Urothelium cell line (cell line): ENCODE measurements around the gene LMBR1.
A peak's percentile ranks its signal among the peaks of the same experiment; 100 is the strongest.
"Not testable (repeated sequence)": the region's sequence is repeated elsewhere in the genome, so short reads cannot be mapped to it uniquely, and the experiment has no call there.

Experiments
- DNase-seq: peaks from one replicate; pipeline ENCODE4 v3.0.0; 2011; ENCODE audit warnings: low spot score, mixed read lengths
- FAIRE-seq: peaks from 2 replicates; lab custom pipeline; 2011; peaks lifted over from hg19 to GRCh38; lab: Jason Lieb, UNC

The LMBR1 gene, protein sequence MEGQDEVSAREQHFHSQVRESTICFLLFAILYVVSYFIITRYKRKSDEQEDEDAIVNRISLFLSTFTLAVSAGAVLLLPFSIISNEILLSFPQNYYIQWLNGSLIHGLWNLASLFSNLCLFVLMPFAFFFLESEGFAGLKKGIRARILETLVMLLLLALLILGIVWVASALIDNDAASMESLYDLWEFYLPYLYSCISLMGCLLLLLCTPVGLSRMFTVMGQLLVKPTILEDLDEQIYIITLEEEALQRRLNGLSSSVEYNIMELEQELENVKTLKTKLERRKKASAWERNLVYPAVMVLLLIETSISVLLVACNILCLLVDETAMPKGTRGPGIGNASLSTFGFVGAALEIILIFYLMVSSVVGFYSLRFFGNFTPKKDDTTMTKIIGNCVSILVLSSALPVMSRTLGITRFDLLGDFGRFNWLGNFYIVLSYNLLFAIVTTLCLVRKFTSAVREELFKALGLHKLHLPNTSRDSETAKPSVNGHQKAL

GRCh38 chr7:156892821-156893706 is at the start of gene LMBR1:
Gene LMBR1 (minus strand): TSS chr7:156893183. CDS start chr7:156892993, 190 bp downstream.
- DNase-seq (peak; percentile 79), FAIRE-seq (no peak)

DNA sequence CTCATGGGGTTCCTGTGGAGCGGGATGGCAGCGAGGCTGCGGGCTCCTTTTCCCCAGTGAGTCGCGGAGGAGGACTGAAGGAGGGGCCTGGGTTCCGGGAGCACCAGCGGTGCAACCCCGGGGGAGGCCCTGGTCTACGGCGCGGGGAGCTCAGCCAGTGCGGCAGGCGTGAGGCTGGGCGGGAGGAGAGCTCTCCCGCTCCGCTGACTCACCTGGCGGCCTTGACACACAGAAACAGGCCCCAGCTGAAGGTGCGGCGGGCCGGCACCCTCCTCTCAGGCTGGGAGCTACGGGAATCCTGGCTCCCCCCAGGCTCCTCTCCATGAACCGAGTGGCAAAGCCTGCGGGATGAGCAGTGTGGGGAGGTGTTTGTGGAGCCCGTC is 49.7 kb upstream of the LMBR1 start:
- FAIRE-seq (no peak), DNase-seq (no peak)

- no peak for DNase-seq
- FAIRE-seq, result no peak
Measured at GRCh38 chr7:156941393-156942182, 48.6 kb upstream of the LMBR1 start.

GRCh38 chr7:156940421-156941122 is 47.6 kb upstream of the LMBR1 start:
- FAIRE-seq, result no peak
- DNase-seq, result no peak

DNA sequence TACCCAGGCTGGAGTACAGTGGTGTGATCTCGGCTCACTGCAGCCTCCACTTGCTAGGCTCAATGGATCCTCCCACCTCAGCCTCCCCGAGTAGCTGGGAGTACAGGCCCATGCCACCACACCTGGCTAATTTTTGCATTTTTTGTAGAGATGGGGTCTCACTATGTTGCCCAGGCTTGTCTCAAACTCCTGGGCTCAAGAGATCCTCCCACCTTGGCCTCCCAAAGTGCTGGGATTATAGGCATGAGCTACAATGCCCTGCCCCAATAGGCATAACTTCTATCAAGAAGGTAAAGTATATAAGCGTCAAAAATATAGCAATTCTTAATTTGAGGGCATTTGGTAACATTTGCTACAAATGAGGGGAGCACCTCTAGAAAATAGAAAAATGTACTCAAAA is 43.8 kb upstream of the LMBR1 start:
- not testable (repeated sequence) for DNase-seq, FAIRE-seq

- DNase-seq (no peak), FAIRE-seq (no peak)
Measured at GRCh38 chr7:156935250-156935649, 42.3 kb upstream of the LMBR1 start.

DNA sequence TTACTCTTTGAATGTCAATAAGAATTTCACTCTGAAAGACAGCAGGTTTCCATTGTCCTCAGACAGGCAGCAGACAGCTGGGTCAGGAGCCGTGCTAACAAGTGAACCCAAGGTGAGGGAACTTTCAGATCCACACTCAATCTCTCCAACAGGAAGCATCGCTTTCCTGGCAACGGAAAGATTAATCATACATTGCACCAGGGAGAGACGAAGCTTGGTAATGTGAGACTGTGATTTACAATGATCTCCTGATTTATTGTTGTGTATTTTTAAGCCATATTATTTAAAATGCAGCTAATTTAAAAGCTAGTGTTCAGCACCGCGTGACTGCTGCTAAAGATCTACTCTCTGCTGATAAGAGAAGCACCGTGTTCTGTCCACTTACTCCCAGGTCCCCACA is 39.0 kb upstream of the LMBR1 start:
- DNase-seq, result no peak
- no peak for FAIRE-seq

DNA sequence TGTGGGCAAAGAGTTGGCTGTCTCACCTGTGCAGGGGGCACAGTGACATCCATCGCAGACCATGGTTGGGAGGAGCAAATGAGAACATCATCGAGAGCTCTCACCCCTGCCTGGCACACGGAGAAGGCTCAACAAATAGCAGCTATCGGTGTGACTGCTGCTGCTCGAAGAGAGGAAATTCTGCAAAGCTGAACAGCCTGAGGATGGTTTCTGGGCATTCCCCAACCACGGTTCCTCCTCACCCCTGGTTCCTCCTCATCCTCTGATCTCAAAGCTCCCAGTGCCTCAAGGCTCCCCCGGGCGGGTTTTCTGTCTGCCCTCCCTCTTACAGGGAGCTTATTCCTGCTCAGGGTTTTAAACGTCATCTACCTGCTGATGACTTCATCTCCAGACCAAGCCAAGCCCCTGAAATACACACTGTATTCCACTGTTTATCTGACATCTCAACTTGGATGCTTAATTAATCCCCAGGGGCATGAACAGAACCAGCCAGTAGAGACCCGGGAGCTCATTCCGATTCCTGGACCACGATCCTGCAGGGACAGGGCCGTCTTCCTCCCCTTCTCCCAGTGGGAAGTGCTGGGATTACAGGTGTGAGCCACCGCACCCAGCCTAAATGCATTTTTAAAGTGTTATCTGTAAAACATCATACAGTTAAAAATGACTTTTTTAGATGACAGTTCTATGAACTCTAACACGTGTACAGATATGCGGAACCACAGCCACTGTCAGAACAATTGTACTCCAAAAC is 37.0 kb upstream of the LMBR1 start:
- DNase-seq (no peak), FAIRE-seq (no peak)

GRCh38 chr7:156928406-156928747 is 35.4 kb upstream of the LMBR1 start:
- DNase-seq (no peak), FAIRE-seq (no peak)

DNA sequence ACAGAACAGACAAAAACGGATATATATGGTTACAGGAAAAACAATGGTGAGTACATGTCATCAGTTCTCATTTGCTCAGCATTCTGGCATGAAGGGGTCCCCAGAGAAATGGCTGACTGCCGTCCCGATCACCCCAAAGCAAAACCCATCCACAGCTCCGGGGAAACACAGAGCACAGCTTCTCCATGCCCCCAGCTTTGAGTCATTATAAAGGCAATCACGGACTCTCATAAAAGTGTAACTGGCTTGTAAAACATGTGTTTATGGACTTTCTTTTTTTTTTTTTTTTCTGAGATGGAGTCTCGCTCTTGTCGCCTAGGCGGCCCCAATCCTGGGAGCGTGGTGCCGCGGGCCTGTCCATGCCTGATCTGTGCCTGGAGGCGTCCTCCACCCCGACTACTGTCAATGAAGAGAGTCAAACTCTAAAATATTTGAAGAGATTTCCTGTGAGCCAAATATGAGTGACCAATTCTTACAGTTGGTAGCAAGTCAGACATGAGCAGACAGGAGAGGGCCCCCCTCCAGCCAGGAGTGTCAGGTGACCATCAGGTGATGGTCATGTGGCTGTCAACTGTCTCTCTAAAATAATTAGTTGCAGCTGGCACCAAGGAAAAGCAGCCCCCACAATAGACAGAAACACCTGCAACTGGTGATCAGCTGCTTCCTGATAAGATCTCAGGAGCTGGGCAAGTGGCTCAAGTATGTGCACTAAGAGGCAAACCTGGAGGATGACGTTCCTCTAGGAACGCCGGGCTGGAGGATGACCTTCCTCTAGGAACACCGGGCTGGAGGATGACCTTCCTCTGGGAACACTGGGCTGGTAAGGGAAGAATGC is 34.8 kb upstream of the LMBR1 start:
- FAIRE-seq (no peak), DNase-seq (no peak)

- not testable (repeated sequence) for DNase-seq, FAIRE-seq
Measured at GRCh38 chr7:156925821-156926220, 32.8 kb upstream of the LMBR1 start.

DNA sequence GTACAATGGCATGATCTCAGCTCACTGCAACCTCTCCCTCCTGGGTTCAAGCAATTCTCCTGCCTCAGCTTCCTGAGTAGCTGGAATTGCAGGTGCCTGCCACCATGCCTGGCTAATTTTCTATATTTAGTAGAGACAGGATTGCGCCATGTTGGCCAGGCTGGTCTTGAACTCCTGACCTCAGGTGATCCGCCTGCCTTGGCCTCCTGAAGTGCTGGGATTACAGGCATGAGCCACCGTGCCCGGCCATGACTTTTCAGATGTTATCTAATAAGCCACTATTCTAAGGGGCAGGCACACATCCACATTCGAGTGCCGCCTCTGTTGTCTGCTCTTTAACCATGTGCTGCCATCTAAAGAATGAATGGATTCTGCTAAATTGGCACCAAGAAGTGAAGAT is 29.3 kb upstream of the LMBR1 start:
- not testable (repeated sequence) for DNase-seq, FAIRE-seq

GRCh38 chr7:156920487-156921373 is 27.7 kb upstream of the LMBR1 start:
- not testable (repeated sequence) for FAIRE-seq, DNase-seq

- DNase-seq (no peak), FAIRE-seq (no peak)
Measured at GRCh38 chr7:156920076-156920475, 27.1 kb upstream of the LMBR1 start.

DNA sequence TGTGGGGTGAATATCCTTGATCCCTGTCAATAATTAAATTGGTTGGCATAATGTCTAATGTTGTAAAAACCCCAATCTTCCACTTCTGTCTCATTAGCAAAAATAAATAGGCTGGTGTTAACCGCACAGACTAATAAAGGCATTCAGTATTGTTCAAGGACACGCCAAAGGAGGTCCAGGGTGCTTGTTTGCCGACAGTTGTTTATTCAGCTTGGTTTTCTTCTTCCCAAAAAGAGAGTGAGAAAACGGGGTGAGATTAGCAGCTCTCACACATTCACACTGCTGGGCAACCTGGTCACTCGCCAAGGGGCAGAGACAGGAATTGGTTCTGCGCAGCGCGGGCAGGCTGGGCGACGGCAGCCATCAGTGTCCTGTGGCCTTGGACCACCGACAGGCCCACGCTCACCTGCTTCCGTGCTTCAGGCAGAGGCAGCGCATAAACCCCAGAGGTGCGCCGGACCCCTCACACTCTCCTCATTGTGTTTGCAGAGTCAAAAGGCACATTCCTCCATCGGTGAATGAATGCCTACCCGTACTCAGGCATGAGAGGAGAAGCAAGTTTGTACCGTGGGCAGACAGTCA is 26.2 kb upstream of the LMBR1 start:
- DNase-seq (no peak), FAIRE-seq (no peak)

DNA sequence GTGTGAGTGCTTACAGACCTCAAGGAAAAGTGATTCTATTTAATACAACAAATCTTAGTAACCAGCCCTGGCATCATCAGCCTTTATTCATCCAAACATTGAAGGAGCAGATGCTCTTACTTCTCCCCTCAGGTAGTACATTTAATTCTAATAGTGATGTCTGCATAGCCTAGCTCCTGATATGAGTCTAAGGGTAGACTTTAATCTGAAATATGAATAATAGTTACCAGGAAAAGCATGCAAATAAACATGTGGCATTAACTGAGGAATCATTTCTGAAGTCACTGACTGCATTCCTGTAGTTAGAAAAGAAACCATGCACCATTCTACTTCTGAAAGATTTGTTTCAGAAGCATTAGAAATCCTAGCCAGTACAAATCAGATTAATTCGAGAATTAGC is 25.7 kb upstream of the LMBR1 start:
- FAIRE-seq (no peak), DNase-seq (no peak)

GRCh38 chr7:156909574-156910252 is 16.7 kb upstream of the LMBR1 start:
- not testable (repeated sequence) for FAIRE-seq, DNase-seq
